Stimulated activated CD4-positive, alpha-beta T cell treated with anti-CD3 and anti-CD28 coated beads, Interleukin-4, amount 100 ng/mL, for 48 hours (primary cell): ENCODE measurements around the gene SNAP23.
A peak's percentile ranks its signal among the peaks of the same experiment; 100 is the strongest.

Experiments
- DNase-seq, 2 donors: peaks; one replicate each; pipeline ENCODE4 v3.0.0-alpha.2; 2020; ENCODE audit warnings: low read depth in 2 of 2

SNAP23 gene

DNA sequence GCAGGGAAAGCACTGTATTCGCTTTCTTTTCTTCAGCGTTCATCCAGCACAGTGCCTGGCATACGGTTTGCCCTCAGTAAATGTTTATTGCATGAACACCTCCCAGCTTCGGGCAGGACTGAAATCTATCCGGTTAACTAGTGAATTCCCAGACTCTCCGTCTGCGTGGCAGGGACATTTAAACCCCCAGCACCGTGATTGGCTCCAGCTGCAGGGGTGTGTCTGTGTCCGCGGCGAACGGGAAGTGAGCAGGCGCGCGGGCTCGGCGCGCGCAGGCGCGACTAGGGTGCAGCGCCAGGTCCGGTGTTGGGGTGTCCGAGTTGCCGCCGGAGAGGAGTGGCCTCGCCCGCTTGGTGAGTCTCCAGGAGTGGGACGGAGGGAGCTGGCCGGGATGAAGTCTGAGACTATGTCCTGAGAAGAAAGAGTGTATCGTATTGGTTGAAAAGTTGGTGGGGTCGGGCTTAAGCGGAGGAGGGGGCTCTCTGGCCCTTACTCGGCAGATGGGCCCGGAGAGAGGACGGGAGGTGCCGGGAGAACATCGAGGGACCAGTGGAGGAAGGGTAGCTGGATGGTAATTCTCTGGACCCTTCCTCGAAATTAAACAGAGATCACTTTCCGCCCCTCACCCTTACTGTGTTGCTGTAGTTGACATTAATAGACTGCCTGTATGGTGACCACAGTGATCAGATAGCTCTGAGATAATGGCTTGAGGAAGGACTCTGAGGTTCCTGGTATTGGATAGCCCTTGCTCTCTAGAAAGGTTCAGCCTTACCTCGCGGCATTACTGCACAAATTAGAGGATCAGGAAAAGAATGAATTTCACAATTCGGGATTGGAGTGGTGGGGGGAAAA, at the start of gene SNAP23:
Gene SNAP23, plus strand, starts transcription at position 274 of the 852 bp plus-strand sequence. CDS start 16,213 bp downstream, outside the sequence.
- DNase-seq = peak; percentile 69 to 77

DNA sequence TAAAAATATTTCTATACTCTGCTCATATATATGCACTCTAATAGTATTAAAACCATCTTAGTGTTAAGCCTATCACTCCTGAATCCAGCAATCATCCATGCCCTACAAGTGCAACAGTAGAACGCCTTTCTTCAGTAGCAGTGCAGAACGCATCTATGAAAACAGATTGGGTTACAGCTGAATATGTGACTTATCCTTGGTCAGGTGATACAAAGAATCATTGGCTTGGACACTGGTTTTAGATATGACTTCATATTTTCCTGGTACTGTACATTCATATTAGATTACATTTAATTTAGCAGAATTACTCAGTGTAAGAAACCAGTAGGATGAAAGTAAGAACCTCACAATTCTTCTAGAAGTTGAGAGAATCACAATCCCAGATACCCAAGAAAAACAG, 47.8 kb upstream of the SNAP23 start:
- DNase-seq = no peak

DNA sequence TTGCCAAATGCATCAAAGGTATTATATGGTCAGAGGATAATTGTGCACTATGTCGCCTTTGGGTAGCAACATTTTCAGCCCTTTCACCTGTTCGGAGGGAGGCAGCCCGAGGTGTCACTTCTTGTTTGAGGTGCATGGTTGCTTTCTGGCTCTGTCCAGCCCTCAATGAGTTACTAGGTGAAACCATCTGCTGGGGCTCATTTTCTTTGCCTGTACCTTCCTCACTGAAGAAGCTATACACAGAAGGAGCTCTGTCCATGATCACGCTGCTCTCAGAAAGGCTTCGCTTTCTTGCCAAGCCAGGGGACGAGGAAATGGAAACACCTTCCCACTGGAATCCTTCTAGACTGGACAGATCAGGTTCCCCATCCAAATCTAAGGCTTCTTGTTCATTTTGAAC, 47.2 kb upstream of the SNAP23 start:
- no peak for DNase-seq

DNA sequence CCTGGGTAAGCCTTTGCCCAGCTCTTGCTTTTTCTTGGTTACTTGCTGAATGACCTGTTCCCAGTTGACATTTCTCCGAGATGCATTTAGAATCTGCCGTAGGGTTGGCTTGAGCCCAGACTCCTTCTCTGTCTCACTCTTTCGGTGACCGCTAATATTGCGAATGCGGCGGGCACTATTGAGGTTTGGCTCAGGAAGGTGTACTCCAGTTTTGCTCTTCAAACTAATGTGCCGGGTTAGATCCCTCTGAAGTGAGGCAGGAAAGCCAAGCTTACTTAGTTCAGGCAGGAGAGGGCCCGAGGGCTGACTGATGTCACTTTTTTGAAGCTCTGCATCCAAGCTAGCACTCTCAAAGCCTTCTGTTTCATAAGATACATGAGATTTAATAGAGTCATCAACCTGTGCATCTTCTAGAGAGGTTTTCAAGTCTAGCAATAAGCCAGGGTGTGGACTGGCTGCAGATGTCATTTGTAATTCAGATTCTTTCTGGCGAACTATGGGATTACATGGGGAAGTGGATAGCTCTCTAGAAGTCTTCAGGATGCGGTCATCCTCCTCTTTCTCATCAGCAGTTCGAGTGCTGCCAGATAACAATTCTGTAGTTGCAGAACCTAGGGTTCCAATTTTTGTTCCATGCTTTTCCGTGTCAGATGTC, 45.5 kb upstream of the SNAP23 start:
- DNase-seq = no peak

DNA sequence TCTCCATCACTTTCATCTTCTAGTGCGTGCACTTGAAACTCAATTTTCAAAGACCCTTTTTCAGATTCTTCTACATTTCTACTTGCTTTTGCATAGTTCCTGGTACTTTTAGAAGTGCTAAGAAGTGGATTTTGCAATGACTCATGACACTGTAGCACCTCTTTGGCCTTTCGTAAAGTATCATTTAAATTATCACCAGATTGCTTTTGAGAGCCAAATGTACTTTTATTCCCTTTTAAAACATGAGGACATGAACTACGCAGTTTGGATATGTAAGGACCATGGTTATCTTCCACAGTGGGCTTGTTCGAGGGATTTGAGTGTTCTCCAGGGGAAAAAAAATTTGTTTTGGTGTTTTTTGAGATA, 45.0 kb upstream of the SNAP23 start:
- DNase-seq = no peak

DNA sequence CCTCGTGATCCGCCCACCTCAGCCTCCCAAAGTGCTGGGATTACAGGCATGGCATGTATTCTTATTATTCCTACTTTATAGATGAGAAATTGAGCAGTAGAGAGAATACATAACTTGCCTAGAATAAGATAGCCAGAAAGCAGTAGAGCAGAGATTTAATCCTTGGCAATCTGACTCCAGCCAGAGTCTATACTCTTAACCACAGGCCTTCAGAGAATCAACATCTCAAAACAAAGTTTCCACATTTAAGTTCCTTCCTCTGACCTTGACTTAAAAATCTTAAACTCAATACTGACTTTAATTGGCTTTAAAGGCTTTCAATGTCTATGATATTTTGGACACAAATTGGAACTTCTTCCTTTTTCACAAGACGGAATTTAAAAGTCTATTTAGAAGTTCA, 41.6 kb upstream of the SNAP23 start:
- no peak for DNase-seq

DNA sequence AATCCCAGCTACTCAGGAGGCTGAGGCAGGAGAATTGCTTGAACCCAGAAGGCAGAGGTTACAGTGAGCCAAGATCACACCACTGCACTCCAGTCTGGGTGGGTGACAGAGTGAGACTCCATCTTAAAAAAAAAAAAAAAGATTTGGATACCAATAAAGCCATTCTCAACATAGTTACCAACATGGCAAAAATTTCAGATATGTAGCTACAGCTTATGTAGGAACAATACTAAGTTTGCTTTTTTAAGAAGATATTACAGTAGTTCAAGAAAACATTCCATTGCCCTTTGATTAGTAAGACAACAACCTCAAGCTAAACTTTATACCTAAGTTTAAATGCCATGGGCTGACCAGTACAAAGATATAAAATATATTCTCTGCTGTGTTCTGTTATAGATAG, 38.9 kb upstream of the SNAP23 start:
- no peak for DNase-seq

DNA sequence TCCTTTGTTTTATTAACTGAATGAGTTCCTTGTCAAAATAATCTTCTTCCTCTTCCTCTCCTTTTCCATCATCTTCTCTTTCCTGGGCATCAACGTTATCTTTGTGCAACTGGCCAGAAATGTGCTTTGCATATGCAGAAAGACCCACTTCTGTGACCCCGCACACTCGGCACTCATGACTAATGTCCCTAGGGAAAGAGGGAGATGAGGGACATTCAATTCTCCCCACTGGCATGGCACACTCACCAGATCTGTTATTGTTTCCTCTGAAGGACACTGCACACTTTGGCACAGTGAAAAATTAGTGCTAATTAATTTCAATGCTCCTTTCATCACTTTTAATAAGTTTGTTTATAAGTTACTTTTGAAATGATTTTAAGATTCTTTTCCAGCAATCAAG, 38.5 kb upstream of the SNAP23 start:
- no peak for DNase-seq

DNA sequence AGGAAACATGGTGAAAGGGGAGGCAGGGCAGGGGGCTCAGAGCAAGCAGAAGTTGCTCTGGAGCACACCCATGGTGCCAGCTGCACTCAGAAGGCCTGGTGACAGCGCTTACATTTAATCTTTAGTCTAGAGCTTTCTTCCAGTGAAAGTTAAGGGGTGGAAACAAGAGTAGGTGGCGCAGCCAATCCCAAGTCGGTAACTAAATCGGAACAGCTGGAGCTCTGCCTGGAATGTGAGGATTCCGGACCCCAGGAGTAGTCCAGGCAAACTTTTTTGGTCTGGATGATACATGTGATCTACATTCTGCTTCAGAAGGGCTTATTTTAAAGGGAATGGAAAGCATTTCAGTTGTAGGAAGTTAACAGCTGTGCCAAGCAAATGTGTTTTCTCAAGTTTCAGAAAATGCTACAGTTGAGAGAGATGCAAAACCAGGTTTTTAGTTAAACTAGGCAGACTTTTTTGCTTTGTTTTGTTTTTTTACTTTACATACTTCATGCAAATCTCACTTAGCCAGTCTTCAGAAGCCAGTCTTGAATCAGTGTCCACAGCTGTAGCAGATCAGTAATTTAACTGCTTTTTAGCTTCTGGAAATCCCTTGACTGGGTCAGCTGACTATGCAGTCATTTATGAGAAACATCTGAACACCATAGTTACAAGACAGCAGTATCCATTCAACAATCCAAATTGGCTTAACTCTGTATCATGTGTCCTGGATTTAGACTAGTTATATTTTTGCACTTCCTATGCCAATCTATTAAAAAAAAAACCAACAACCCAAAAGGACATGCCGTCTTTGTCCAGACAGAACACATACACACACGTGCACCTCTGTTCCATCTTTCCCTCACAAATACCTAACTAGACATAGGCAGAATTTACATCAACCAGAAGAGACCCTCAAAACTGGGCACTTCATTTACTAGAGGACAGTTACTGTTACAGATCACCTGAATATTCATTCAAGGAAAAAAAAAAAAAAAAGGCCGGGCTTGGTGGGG, 37.7 kb upstream of the SNAP23 start:
- no peak for DNase-seq

DNA sequence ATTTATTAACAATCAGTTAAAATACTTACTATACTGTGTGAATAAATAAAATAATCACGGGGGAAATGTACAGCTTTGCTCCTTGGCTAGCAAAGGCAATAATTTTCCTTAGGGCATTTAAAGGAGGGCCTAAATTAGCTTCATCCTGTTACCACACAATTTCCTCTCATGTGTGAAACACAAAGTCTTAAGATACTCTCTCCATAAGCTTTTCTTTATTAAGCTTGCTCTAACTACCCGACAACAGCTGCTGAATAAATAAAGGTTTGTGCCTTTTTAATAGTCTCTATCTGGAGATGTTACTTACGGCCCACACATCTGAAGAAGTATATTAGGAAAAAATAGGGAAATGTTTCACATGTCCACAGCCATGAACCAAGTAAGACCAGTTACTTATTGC, 34.2 kb upstream of the SNAP23 start:
- no peak for DNase-seq

DNA sequence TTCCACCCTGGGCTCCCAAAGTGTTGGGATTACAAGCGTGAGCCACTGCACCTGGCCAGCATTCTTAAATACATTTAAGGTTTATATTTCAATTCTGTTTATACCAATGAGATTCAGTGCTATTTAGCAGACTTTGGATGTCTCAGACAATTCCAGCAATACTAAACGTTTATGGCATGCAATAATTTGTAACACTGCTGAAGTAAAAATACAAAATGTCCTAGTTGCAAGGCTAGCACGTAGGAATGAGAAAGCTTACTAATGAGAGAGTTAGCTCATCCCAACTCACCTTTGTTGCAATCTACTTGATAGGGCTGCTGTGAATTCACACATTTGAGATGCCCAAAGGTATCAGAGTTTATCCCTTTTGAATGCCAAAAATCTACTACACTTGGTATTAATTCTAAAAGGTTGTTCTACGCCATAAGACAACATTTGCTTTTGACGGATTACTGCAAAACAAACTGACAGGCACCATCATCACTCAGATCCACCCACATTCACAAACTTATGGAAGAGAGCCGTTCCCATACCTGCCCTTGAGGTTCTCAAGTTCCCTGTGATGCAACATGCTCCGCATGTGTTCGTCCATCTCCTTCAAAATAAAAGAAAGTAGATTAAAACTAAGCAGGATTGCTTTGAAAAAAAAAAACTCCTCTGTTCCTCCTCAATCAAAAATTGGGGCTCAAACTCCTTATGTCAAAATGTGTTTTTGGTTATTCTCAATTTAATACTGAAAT, 29.7 kb upstream of the SNAP23 start:
- DNase-seq = no peak

DNA sequence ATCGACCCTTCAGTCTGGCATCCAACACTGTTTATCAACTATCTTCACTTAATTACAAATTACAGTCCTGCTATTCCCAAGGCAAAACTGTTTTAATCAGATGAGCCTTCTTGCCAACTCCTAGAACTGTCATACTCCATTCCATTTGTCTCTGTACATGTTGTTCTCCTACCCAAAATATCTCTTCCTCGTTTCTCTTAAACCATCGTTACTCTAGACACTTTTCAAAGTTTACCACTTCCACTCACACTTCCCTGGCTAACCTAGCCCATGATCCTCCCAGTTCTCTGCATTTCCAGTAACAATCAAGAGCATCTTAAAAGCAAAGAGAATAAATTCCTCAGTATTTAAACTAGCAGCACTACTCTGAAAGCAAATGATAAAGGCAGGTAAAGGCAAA, 24.4 kb upstream of the SNAP23 start:
- DNase-seq = no peak

DNA sequence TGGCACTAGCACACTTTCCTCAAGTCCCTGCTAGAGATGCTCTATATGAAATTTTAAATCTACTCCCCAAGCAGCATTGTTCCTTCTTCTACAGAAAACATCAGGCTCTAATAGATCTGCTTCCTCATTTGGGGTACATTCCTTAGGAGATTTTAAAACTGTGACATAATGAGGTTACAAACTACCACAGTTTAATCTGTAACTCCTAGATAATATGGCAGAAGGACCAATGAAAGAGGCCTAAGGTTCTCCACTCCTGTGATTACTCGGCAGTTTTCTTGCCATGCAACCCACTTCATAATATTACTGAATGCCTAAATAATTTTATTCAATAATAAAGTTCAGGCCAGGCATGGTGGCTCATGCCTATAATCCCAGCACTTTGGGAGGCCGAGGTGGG, 20.6 kb upstream of the SNAP23 start:
- DNase-seq = no peak

DNA sequence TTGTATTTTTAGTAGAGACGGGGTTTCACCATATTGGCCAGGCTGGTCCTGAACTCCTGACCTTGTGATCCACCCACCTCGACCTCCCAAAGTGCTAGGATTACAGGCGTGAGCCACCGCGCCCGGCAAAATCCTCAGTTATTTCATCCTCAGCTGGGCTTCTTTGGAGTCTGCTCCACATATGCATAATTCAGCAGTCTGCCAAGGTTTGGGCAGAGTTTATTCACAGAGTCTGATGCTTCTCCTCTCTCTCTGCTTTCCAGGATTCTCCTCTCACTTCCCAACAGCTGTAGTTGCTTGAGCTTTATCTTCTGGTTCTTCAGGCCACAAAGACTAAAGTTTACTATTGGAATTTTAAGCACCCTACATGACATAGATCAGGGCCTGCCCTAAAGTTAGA, 12.7 kb upstream of the SNAP23 start:
- no peak for DNase-seq

DNA sequence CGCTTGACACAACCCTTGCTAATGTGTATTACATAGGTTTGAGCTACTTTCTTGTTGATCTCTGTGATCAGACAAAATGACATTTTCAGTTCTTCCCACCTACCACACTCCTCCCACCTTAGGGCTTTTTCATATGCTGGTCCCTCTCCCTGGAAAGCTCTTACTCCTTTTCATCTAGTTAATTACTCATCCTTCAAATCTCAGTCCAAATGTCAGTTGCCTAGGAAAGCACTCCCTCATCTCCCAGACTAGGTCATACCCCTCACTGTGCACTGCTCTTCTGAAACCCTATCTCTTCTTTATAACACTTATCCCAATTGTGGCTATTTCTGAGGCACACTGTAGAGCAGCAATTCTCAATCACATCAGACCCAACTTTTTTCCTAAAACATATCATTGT, 11.8 kb upstream of the SNAP23 start:
- no peak for DNase-seq

DNA sequence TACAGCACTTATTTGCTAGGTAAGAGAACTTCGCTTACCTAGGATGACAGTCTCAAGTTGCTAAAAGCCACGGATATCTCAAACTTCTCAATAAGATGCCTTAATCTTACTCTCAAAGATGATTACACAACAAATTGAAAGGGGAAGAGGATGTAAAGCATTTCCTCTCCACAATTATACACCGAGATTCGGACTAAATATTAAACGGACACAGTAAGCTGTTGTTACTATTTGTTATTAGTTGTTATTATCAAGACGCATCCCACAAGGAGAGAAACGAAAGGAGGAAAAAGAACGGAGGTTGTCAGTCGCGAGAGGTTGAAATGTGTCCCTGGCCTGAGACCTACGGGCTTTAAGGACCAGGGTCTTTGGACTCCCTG, 5.2 kb upstream of the SNAP23 start:
- DNase-seq = no peak

DNA sequence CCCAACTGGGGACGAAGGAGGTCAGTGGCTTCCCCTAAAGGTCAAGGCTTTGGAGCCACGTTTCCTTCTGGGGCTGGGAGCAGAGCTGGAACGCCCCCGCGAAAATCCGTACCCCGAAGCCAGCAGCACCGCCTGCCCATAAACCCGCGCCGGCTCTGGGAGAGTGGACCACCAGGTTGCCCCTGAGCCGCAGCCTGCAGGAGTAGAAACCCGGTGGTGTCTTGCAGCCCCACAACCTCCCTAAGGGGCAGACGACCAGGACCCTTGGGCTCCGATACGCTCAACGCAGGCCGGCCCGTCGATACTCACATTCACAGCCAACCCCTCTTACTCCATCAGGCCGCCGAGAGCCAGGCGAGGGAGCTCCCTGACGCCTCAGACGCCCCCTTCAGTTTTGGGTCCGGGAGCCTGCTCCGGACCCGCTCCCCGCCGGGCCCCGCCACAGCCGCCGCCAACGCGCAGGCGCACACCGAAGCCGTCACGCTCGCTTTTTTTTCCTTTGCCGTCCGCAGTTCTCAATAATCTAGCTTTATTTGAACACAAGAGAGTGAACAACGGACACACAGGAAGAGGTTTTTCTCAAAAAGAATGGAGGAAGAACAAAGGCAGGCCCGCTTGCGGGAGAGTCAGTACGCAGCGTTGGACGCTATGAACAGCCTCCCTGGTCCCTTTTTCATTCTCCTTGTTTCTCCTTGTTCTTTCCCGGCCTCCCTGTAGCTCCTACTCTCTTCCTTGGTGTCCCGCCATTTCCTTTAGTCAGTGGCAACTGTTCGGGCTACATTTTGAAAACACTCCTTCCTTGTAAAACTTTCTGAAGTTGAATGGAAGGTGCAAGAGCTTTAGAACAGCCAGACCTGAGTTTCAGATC, 4.5 kb upstream of the SNAP23 start, which contains the start of gene ZNF106:
Gene ZNF106, minus strand, starts transcription at position 471 of the 868 bp plus-strand sequence. CDS start 18,852 bp downstream, outside the sequence.
- DNase-seq = peak; percentile 74 to 77

DNA sequence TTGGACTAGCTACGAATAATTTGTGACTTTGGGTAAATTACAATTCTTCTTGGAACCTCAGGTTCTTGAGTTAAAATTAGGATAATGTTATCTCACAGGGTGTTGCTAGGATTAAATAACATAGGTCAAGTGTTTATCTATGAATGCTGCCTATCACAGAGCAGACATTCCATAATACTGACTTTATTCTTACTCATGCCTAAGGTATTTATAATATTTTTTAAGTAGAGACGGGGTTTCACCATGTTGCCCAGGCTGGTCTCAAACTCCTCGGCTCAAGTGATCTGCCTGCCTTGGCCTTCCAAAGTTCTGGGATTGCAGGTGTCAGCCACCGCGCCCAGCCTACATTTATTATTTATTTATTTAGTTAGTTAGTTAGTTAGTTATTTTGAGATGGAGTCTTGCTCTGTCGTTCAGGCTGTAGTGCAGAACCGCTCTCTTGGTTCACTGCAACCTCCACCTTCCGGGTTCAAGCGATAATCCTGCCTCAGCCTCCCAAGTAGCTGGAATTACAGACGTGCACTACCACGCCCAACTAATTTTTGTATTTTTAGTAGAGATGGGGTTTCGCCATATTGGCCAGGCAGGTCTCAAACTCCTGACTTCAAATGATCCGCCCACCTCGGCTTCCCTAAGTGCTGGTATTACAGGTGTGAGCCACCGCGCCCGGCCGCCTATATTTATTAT, 3.8 kb upstream of the SNAP23 start:
- DNase-seq = no peak

DNA sequence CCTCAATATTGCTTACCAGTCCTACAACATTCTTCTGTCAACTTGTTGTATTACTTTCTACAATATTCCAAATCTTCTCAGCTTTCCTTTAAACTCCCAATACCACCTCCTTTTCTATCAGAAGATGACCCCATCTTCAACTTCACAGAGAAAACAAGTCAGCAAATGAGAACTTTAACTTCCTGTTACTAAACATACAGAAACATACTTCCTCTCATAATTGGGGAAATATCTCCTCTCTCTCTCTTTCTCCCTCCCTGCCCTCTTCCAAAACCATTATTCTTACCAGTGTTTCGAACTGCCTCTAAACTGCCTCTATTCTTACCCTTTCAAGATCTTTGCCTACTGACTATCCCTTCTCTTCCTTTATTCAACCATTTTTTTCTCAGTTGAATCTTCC, 1.8 kb upstream of the SNAP23 start:
- no peak for DNase-seq

DNA sequence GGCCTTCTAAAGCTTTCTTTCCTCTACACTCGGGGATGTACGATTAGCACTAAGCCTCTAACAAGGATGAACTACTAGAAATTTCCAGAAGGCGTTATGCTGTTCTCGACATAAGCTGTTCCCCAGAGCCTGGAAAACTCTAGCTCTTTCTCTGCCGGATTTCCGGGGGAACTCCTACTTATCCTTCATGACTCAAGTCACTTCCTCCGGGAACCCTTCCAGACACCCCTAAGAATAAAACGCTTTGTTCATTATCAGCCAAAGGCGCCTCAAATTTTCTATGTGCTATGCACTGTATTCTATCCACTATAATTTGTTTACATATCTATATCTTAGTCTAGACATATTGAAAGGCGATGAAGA, 455 bp upstream of the SNAP23 start:
- DNase-seq = no peak
